SU-DHL-6 (cell line): ENCODE results near the gene ZNF44.

ENCODE experiments used
- H2AFZ ChIP-seq: fragments of 200-600 bp; sonication (generic); 2 replicates; pipeline ENCODE4 v1.6.1; 2014; ENCODE audit warnings: low read depth, mild to moderate bottlenecking, moderate library complexity, mixed read lengths, antibody characterized with exemption, low read length; ENCODE audit not compliant: severe bottlenecking
- H3F3A ChIP-seq: fragments of 200-600 bp; shearing (Covaris generic); 2 replicates; pipeline ENCODE4 v1.6.0; 2016; ENCODE audit warnings: antibody characterized with exemption, mild to moderate bottlenecking; ENCODE audit not compliant: insufficient read depth
- H3K27ac ChIP-seq: fragments of 200-600 bp; sonication (generic); 2 replicates; pipeline ENCODE4 v1.5.1; 2016; ENCODE audit warnings: low read depth, mild to moderate bottlenecking, low read length, moderate library complexity, mixed read lengths
- H3K27me3 ChIP-seq: fragments of 200-600 bp; sonication (generic), shearing (Covaris generic); 2 replicates; pipeline ENCODE4 v1.6.0; 2014; ENCODE audit warnings: mild to moderate bottlenecking, low read length
- H3K36me3 ChIP-seq: fragments of 200-600 bp; sonication (generic); 2 replicates; pipeline ENCODE4 v1.6.1; 2014; ENCODE audit warnings: mild to moderate bottlenecking, low read length, mixed read lengths
- H3K4me2 ChIP-seq: fragments of 300-600, 200-600 bp; shearing (Covaris generic), sonication (generic); 2 replicates; pipeline ENCODE4 v1.6.0; 2014; ENCODE audit warnings: low read length, low read depth, mild to moderate bottlenecking; ENCODE audit not compliant: poor library complexity, severe bottlenecking
- H3K4me3 ChIP-seq: fragments of 200-600 bp; sonication (generic); 2 replicates; pipeline ENCODE4 v1.5.1; 2014; ENCODE audit warnings: antibody characterized with exemption, low read length, mild to moderate bottlenecking, mixed read lengths; ENCODE audit not compliant: insufficient read depth, poor library complexity, severe bottlenecking
- H3K79me2 ChIP-seq: fragments of 200-600 bp; sonication (generic); 2 replicates; pipeline ENCODE4 v1.6.1; 2014; ENCODE audit warnings: mild to moderate bottlenecking, low read length, moderate library complexity; ENCODE audit not compliant: insufficient read depth
- H3K9ac ChIP-seq: fragments of 200-600 bp; sonication (generic); 2 replicates; pipeline ENCODE4 v1.7.0; 2014; ENCODE audit warnings: mild to moderate bottlenecking, low read length
- H3K9me2 ChIP-seq: fragments of 200-600 bp; sonication (generic); replicated peaks from 2 replicates; pipeline ENCODE4 v1.6.1; 2014; ENCODE audit warnings: low read length; ENCODE audit not compliant: insufficient read depth
- H3K9me3 ChIP-seq: fragments of 200-600 bp; sonication (generic); 2 replicates; pipeline ENCODE4 v1.6.1; 2014; ENCODE audit warnings: low read length, mixed read lengths; ENCODE audit not compliant: insufficient read depth
- H4K20me1 ChIP-seq: fragments of 200-600 bp; sonication (generic); 2 replicates; pipeline ENCODE4 v1.6.1; 2014; ENCODE audit warnings: low read depth, mild to moderate bottlenecking, antibody characterized with exemption, low read length, moderate library complexity, mixed read lengths
- EZH2phosphoT487 ChIP-seq: fragments of 200-600 bp; sonication (generic), shearing (Covaris generic); conservative IDR thresholded peaks from 2 replicates; pipeline ENCODE4 v1.6.1; 2018; ENCODE audit warnings: mild to moderate bottlenecking, antibody characterized with exemption, low read length, moderate library complexity, mixed read lengths
- TF ChIP-seq, protein P1 (sequence below): fragments of 200-600 bp; sonication (generic); IDR thresholded peaks from one replicate; pipeline ENCODE4 v1.5.1; 2017; ENCODE audit warnings: antibody characterized with exemption, mild to moderate bottlenecking, low read length, moderate library complexity; ENCODE audit not compliant: insufficient read depth, poor library complexity, severe bottlenecking

Gene ZNF44

DNA sequence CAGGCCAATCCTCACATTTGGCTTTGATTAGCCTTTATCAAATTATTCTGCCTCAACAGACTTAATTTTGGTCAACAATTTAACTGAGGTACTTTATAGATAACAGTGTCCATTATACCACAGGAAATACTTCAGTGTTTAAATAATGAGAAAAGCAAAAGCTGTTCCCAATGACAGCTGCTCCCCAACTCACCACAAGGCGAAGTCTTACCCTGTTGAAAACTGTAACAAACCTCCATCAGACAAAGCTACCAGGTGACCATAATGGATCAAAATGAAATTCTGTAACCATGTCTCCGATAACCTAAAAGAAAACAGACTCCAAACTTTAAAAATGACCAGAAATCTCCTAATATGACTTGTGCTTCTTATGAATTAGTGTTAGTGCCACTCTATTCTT, 50.3 kb downstream of the ZNF44 start:
- no peak overlapping the region for H3K9ac ChIP-seq
- H3K27me3 ChIP-seq, result no peaks in the 10 kb centered on the region
- H3K9me3 ChIP-seq, result peaks cover 29% of the 10 kb centered on the region; the same call in 1 of the 2 replicates
- H2AFZ ChIP-seq, result no peak overlapping the region
- H3K9me2 ChIP-seq, result no peaks in the 10 kb centered on the region
- peaks cover 25% of the 10 kb centered on the region for H3K36me3 ChIP-seq
- H3K79me2 ChIP-seq, result no peaks in the 10 kb centered on the region
- no peak overlapping the region for H3K27ac ChIP-seq
- no peak overlapping the region for H3K4me3 ChIP-seq
- 0 out of 2 replicates have a peak, but pooled peaks cover 4% of the 10 kb centered on the region for H3F3A ChIP-seq
- H3K4me2 ChIP-seq, result no peak overlapping the region
- no peaks in the 10 kb centered on the region for H4K20me1 ChIP-seq
- no peak for TF ChIP-seq EZH2phosphoT487
- TF ChIP-seq, protein P1, sequence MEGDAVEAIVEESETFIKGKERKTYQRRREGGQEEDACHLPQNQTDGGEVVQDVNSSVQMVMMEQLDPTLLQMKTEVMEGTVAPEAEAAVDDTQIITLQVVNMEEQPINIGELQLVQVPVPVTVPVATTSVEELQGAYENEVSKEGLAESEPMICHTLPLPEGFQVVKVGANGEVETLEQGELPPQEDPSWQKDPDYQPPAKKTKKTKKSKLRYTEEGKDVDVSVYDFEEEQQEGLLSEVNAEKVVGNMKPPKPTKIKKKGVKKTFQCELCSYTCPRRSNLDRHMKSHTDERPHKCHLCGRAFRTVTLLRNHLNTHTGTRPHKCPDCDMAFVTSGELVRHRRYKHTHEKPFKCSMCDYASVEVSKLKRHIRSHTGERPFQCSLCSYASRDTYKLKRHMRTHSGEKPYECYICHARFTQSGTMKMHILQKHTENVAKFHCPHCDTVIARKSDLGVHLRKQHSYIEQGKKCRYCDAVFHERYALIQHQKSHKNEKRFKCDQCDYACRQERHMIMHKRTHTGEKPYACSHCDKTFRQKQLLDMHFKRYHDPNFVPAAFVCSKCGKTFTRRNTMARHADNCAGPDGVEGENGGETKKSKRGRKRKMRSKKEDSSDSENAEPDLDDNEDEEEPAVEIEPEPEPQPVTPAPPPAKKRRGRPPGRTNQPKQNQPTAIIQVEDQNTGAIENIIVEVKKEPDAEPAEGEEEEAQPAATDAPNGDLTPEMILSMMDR, result peak; percentile 14

DNA sequence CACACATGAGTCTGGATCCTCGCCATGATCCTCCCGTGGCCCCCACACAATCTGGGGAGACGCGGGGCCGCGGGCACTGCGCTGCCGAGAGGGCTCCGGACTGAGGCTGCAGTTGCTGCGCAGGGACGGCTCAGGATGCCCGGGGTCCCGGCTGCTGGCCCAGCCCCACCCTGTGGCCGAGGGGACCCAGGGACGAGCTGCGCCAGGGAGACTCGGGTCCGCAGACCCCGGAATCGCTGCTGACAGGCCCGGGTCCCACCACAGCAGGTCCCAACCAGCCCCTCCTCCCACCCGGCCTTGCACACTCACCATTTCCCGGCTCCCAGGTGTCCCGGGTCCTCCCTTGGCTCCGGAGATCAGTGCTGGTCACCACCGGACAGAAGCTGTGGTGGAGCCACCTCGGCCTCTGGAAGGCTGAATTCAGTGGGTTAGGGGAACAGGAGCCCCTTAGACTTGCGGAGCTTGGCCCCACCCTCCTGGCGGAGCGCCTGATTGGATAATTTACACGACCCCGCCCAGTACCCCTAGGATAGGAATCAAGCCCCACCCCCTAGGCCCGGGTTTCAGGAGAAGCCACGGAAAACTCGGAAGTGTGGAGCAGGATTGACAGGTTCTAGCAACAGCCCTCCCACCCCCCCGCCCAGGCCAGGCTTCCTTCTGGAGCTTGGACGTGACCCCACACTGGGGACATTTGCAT, 57.4 kb downstream of the ZNF44 start:
- no peaks in the 10 kb centered on the region for H3K9me3 ChIP-seq
- no peaks in the 10 kb centered on the region for H3K79me2 ChIP-seq
- H3K4me2 ChIP-seq, result no peak overlapping the region
- H3K27ac ChIP-seq, result no peak overlapping the region
- TF ChIP-seq EZH2phosphoT487, result no peak
- TF ChIP-seq, protein P1, result no peak
- no peaks in the 10 kb centered on the region for H3K9me2 ChIP-seq
- 0 out of 2 replicates have a peak, but pooled peaks cover 4% of the 10 kb centered on the region for H3F3A ChIP-seq
- no peak overlapping the region for H2AFZ ChIP-seq
- H3K9ac ChIP-seq, result no peak overlapping the region
- H4K20me1 ChIP-seq, result no peaks in the 10 kb centered on the region
- H3K4me3 ChIP-seq, result no peak overlapping the region
- no peaks in the 10 kb centered on the region for H3K27me3 ChIP-seq
- H3K36me3 ChIP-seq, result no peaks in the 10 kb centered on the region

DNA sequence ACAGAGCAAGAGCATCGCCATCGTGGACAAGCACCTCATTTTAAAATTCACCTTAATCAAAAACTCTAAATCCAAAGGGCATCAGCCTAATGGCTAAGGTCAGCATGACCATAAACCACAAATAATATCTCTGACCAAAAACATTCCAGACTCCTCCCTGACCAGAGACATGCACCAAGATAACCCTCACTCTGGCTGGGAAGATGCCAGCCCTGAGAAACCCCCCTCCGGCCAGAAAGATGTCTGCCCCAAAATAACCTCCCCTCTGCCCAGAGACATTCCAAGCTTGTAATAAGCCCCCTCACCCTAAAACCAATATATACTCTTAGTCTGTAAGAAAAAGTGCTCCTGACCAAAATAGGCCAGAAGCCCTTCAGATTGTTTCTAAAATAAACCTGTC, 61.7 kb downstream of the ZNF44 start:
- no peak for TF ChIP-seq EZH2phosphoT487
- TF ChIP-seq, protein P1, result no peak
- H3F3A ChIP-seq, result no peaks in the 10 kb centered on the region
- no peaks in the 10 kb centered on the region for H3K9me3 ChIP-seq
- H3K36me3 ChIP-seq, result 0 out of 2 replicates have a peak, but pooled peaks cover 2% of the 10 kb centered on the region
- no peak overlapping the region for H3K4me2 ChIP-seq
- no peaks in the 10 kb centered on the region for H3K79me2 ChIP-seq
- H4K20me1 ChIP-seq, result no peaks in the 10 kb centered on the region
- no peak overlapping the region for H2AFZ ChIP-seq
- no peak overlapping the region for H3K27ac ChIP-seq
- no peaks in the 10 kb centered on the region for H3K9me2 ChIP-seq
- no peak overlapping the region for H3K9ac ChIP-seq
- no peak overlapping the region for H3K4me3 ChIP-seq
- H3K27me3 ChIP-seq, result no peaks in the 10 kb centered on the region
